A549 treated with Mapracorat at 1 μM for 4 hours (cell line): ENCODE data around the gene ELK1. TPM values are rescaled to one million over a fixed set of nuclear protein-coding genes. Genes with fewer than 3 reads are reported as not detected.

ENCODE experiments used
- total RNA-seq: library from RNA; stranded (reverse); fragments of 200-300 nt; extraction: Qiagen RNA extraction; gene quantifications from 5 replicates; pipeline ENCODE4 v1.2.3, GENCODE V29; 2022

The ELK1 gene
- 29.4 to 38.8 TPM (median 37.6 TPM) in 5 replicates for total RNA-seq

DNA sequence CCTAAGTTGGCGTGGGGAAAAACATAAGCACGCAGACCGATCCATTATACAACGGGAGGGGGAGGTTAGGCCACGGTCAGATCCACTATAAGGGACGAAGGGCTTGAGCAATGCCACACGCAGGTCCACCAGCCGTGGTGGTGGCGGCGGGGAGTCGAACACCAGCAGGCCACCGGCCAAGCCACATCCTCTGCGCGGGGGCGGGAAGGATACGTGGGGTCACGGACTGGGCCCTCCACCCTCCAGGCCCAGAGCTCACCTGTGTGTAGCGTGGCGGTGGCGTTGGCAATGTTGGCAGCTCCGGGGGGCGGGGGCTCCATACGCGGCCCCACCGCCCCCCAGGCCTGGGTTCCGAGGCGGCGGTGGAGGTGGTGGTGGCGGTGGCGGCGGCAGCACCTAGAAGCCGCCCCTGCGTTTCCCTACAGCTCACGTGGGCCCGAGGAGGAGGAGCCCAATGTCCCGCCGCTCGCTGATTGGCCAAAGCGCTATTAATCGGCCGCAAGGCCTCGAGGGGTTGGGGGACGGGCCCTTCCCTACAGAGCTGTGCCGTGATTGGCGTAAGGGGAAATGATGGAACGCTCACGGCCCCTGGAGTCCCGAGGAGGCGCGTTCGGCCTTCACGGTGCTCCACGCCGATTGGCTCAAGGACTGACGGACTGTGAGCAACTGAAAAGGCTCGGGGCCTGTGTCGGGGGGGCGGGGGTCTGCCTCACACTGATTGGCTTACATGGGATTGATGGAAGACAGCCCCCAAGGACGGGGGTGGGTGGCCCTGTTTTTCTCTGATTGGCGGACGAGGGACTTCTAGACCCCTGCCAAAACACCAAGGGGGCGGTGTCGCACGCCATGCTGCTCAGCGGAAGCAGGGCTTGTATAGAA is at the start of gene ELK1:
ELK1 (minus strand) TSS at position 400 of the 879 bp plus-strand sequence. CDS start 9,122 bp downstream, outside the sequence.

GRCh38 chrX:47658684-47659420 is 8.5 kb upstream of the ELK1 start, which contains the start of gene UXT:
UXT (minus strand) TSS chrX:47659180; CDS start chrX:47658927, 253 bp downstream.

DNA sequence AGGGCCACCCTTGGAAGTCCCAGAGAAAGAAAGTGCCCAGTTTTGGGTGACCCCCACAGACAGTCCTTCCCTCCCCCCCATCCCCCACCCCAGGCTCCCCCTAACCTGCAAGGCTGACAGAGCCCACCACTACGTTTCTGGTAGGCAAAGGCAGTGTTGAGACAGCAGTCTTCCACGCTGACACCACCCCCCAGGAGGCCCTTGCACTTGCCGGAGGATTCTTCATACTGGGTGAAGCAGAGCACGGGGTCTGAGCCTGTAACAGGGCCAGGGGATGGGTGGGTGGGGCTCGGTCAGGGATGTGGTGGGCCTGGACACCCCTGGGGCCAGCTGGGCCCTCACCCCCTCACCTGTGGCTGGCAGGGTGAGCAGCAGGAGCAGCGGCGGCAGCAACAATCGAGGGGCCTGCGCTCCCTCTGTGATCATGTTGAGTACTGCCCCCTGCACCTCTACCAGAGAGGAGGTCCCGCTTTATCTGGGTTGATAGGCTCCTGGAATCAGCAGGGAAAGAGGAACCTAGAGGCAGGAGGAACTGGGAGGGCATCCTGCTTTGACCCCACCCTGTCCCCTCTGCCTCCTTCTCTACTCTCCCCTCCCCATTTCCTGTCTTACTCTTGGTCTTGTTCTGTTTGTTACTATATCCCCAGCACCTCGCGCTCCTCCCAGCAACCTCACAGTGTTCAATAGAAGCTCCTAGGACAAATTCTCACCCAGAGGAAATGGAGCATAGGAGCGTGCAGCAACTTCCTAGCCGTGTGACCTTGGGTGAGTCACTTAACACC is 20.8 kb downstream of the ELK1 start, which contains the start of gene CFP:
CFP (minus strand) TSS at position 512 of the 782 bp plus-strand sequence; CDS start at position 426, 86 bp downstream.

GRCh38 chrX:47619486-47620302 is 30.7 kb downstream of the ELK1 start, which contains the start of gene SYN1:
SYN1 (minus strand) TSS chrX:47619857; CDS start chrX:47619728, 129 bp downstream.

Other genes with a start within 250 kb of the ELK1 start
- 3.7 to 4.3 TPM (median 4.0 TPM) in 5 replicates for gene ZNF41, start 167.3 kb downstream of the ELK1 start, total RNA-seq
- gene ARAF, start 89.4 kb downstream of the ELK1 start, total RNA-seq = 44.4 to 55.7 TPM (median 54.0 TPM) in 5 replicates
- 257 to 280 TPM (median 264 TPM) in 5 replicates for gene TIMP1, start 68.1 kb downstream of the ELK1 start, total RNA-seq
- gene SYN1, start 30.7 kb downstream of the ELK1 start, total RNA-seq = 0.15 to 0.36 TPM (median 0.22 TPM) in 5 replicates
- gene CFP, start 20.6 kb downstream of the ELK1 start, total RNA-seq = 0.17 to 1.2 TPM (median 0.75 TPM) in 5 replicates
- gene UXT, start 8.6 kb upstream of the ELK1 start, total RNA-seq = 171 to 187 TPM (median 181 TPM) in 5 replicates
- gene ZNF81, start 186.3 kb upstream of the ELK1 start, total RNA-seq = 3.0 to 7.5 TPM (median 5.8 TPM) in 5 replicates